Hepatocyte (in vitro differentiated cells): ENCODE results near the gene TCF7L1.

Experiments
- EZH2 ChIP-seq: fragments of 200-600 bp; sonication (generic); IDR thresholded peaks from 2 replicates; pipeline ENCODE4 v1.6.1; 2016; ENCODE audit warnings: antibody characterized with exemption, mild to moderate bottlenecking, borderline replicate concordance
- TF ChIP-seq, protein P1 (sequence below): fragments of 200-600 bp; sonication (generic); IDR thresholded peaks from 2 replicates; pipeline ENCODE4 v1.5.1; 2016; ENCODE audit warnings: antibody characterized with exemption, mild to moderate bottlenecking; ENCODE audit not compliant: poor library complexity

DNA sequence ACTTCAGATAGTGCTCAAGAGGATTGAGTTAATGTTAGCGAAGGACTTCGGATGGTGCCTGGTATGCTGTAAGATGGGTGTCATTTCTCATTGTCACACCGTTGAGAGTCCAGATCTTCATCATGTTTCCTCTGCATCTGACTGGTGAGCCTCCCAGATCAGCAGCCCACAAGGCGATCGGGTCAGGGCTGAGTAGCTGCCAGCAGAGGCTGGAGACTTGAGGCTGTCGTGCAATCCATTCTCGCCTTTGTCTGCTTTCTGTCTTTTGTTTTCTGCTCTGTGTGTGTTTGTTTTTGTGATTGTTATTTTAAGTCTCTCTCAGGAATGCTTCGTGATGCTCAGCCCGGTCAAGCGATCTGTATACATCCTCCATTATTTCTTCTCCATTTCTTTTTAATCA, 98.8 kb downstream of the TCF7L1 start:
- TF ChIP-seq, protein P1, sequence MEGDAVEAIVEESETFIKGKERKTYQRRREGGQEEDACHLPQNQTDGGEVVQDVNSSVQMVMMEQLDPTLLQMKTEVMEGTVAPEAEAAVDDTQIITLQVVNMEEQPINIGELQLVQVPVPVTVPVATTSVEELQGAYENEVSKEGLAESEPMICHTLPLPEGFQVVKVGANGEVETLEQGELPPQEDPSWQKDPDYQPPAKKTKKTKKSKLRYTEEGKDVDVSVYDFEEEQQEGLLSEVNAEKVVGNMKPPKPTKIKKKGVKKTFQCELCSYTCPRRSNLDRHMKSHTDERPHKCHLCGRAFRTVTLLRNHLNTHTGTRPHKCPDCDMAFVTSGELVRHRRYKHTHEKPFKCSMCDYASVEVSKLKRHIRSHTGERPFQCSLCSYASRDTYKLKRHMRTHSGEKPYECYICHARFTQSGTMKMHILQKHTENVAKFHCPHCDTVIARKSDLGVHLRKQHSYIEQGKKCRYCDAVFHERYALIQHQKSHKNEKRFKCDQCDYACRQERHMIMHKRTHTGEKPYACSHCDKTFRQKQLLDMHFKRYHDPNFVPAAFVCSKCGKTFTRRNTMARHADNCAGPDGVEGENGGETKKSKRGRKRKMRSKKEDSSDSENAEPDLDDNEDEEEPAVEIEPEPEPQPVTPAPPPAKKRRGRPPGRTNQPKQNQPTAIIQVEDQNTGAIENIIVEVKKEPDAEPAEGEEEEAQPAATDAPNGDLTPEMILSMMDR: no peak
- TF ChIP-seq EZH2: no peak
